ENCODE data around the gene CCDC82.

Gene CCDC82

DNA sequence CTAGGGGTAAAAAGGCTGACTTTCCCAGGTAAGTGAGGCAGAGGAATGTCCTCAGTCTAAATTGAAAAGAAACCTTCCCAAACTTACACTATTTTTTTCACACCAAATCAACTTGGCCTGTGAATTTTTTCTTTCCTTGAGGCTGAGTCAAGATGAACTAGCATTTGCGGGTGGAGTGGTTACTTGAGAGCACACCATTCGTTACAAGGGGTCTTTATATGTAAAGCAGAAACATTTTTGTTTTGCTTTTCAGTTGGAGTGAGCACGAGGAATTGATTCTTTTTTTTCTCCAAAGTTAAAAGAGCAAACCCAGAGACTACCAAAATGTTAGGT lies 83.1 kb downstream of the CCDC82 start:
- ChIA-PET CTCF (interaction anchor here (0.7 to 2.5 kb wide), 5 partner anchors 11 to 469 kb away, joined by 3 to 9 read pairs (median 3); partner anchors contain the start of gene MAML2), POLR2A (interaction anchor here (0.7 to 1.5 kb wide), 6 partner anchors 10 to 63 kb away, joined by 3 to 6 read pairs (median 4); partner anchors contain the start of gene MAML2)
- TF ChIP-seq ARNT (IDR thresholded peaks at IDR 0.05) (no peak), FOXK2 (IDR thresholded peaks at IDR 0.05) (no peak), CTBP1 (IDR thresholded peaks at IDR 0.05; ENCODE audit: borderline replicate concordance) (no peak), LEF1 (IDR thresholded peaks at IDR 0.05; ENCODE audit: borderline replicate concordance) (no peak), SUZ12 (IDR thresholded peaks at IDR 0.05) (no peak), SP1 (IDR thresholded peaks at IDR 0.05) (no peak), NFRKB (IDR thresholded peaks at IDR 0.05) (no peak), PKNOX1 (IDR thresholded peaks at IDR 0.05) (no peak), BHLHE40 (IDR thresholded peaks at IDR 0.05; ENCODE audit: borderline replicate concordance) (no peak), FOXM1 (IDR thresholded peaks at IDR 0.05; ENCODE audit: borderline replicate concordance) (no peak), ZNF384 (IDR thresholded peaks at IDR 0.05) (no peak), FOXA1 (IDR thresholded peaks at IDR 0.05) (no peak), TARDBP (IDR thresholded peaks at IDR 0.05) (no peak), L3MBTL2 (conservative IDR thresholded peaks at IDR 0.05) (no peak), HDGF (IDR thresholded peaks at IDR 0.05; ENCODE audit: borderline replicate concordance) (no peak), ELF4 (IDR thresholded peaks at IDR 0.05) (no peak)
- DNase-seq (ENCODE audit: extremely low spot score), result no peak

GRCh38 chr11:96306071-96306470 lies 83.6 kb downstream of the CCDC82 start:
- ChIA-PET POLR2A (interaction anchor here (0.7 to 1.0 kb wide), 2 partner anchors 24 to 30 kb away, joined by 3 read pairs; no protein-coding TSS in a partner anchor), CTCF (interaction anchor here (1.1 to 2.5 kb wide), 2 partner anchors 35 to 37 kb away, joined by 3 to 9 read pairs; partner anchors contain the start of gene MAML2)
- TF ChIP-seq TARDBP (IDR thresholded peaks at IDR 0.05) (no peak), BHLHE40 (IDR thresholded peaks at IDR 0.05; ENCODE audit: borderline replicate concordance) (no peak), CTBP1 (IDR thresholded peaks at IDR 0.05; ENCODE audit: borderline replicate concordance) (no peak), NFRKB (IDR thresholded peaks at IDR 0.05) (no peak)
- no peak for DNase-seq (ENCODE audit: extremely low spot score)

GRCh38 chr11:96303980-96304379 lies 85.7 kb downstream of the CCDC82 start:
- no peak for TF ChIP-seq HDGF (IDR thresholded peaks at IDR 0.05; ENCODE audit: borderline replicate concordance)
- TF ChIP-seq FOXA1 (IDR thresholded peaks at IDR 0.05), result no peak
- no peak for TF ChIP-seq FOXM1 (IDR thresholded peaks at IDR 0.05; ENCODE audit: borderline replicate concordance)
- TF ChIP-seq L3MBTL2 (conservative IDR thresholded peaks at IDR 0.05), result no peak
- TF ChIP-seq FOXK2 (IDR thresholded peaks at IDR 0.05), result no peak
- no peak for TF ChIP-seq ZNF384 (IDR thresholded peaks at IDR 0.05)
- TF ChIP-seq CTBP1 (IDR thresholded peaks at IDR 0.05; ENCODE audit: borderline replicate concordance), result no peak
- TF ChIP-seq ELF4 (IDR thresholded peaks at IDR 0.05), result no peak
- no peak for TF ChIP-seq PKNOX1 (IDR thresholded peaks at IDR 0.05)
- CTCF ChIA-PET, result no interaction called here
- DNase-seq (ENCODE audit: extremely low spot score), result no peak
- POLR2A ChIA-PET, result no interaction called here

DNA sequence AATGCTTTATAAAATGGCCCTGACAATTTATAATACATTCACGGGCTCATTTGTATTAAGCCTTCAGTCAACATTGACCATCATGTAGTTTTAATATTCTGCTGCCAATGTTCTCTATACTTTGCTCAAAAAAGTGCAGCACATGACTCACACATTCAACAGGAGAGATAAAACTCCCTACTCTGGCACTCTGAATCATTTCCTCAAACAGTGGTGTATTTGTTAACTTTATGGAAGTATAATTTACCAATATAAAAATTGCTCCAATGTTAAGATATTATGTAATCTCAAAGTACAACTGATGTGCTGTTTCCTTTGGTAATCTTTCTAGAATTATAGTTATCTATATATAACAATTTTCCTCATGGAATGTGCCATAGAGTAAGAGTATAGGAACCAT lies 86.6 kb downstream of the CCDC82 start:
- no peak for DNase-seq (ENCODE audit: extremely low spot score)
- TF ChIP-seq SP1 (IDR thresholded peaks at IDR 0.05) (no peak), TARDBP (IDR thresholded peaks at IDR 0.05) (no peak), BHLHE40 (IDR thresholded peaks at IDR 0.05; ENCODE audit: borderline replicate concordance) (no peak), HDGF (IDR thresholded peaks at IDR 0.05; ENCODE audit: borderline replicate concordance) (no peak), L3MBTL2 (conservative IDR thresholded peaks at IDR 0.05) (no peak), ELF4 (IDR thresholded peaks at IDR 0.05) (no peak), SUZ12 (IDR thresholded peaks at IDR 0.05) (no peak), ARNT (IDR thresholded peaks at IDR 0.05) (no peak), PKNOX1 (IDR thresholded peaks at IDR 0.05) (no peak), NFRKB (IDR thresholded peaks at IDR 0.05) (no peak), FOXA1 (IDR thresholded peaks at IDR 0.05) (no peak), LEF1 (IDR thresholded peaks at IDR 0.05; ENCODE audit: borderline replicate concordance) (no peak), FOXK2 (IDR thresholded peaks at IDR 0.05) (no peak), ZNF384 (IDR thresholded peaks at IDR 0.05) (no peak), CTBP1 (IDR thresholded peaks at IDR 0.05; ENCODE audit: borderline replicate concordance) (no peak), FOXM1 (IDR thresholded peaks at IDR 0.05; ENCODE audit: borderline replicate concordance) (no peak)
- POLR2A ChIA-PET, result no interaction called here
- CTCF ChIA-PET, result no interaction called here

Data from HEK293T (cell line).